Fibroblast of pulmonary artery (primary cell): ENCODE results near the gene C1orf198.
A peak's percentile ranks its signal among the peaks of the same experiment; 100 is the strongest.

Source experiments
- DNase-seq: peaks from one replicate; pipeline ENCODE4 v3.0.0-alpha.2; 2010; ENCODE audit warnings: low read depth
- H3K4me3 ChIP-seq: replicated peaks from 2 replicates; pipeline ENCODE4 v1.5.1; 2011; ENCODE audit warnings: low read depth, mild to moderate bottlenecking, control low read depth, low read length, moderate library complexity
- TF ChIP-seq, protein P1 (sequence below): IDR thresholded peaks from 2 replicates; pipeline ENCODE4 v1.5.1; 2011; ENCODE audit warnings: mild to moderate bottlenecking, control low read depth, low read length, inconsistent platforms; ENCODE audit errors: missing control alignments

C1orf198 gene

DNA sequence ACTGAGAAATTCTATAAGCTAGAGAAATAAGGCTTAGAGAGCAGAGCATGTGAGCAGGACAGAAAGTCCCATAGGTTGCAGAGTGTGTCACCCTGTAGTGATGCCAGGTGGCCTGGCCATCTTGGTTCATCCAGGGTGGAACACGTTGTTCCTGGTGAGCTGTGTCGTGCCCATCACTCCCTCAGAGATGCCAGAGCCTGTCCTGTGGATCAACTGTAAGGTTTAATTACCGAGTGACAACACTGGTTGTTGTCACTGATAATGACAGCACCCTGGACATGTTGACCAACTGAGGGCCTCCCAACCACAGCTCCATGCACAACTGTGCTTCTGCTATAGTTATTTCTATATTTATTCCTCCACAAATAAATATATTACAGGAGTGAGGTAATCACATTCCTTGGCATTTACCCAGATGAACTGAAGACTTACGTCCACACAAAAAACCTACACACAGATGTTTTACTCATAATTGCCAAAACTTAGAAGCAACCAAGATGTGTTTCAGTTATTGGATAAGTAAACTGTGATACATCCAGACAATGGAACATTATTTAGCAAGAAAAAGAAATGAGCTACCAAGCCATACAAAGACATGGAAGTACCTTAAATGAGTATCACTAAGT is 6.2 kb downstream of the C1orf198 start:
- H3K4me3 ChIP-seq = no peak overlapping the region
- peak; percentile 85 for DNase-seq
- TF ChIP-seq, protein P1, sequence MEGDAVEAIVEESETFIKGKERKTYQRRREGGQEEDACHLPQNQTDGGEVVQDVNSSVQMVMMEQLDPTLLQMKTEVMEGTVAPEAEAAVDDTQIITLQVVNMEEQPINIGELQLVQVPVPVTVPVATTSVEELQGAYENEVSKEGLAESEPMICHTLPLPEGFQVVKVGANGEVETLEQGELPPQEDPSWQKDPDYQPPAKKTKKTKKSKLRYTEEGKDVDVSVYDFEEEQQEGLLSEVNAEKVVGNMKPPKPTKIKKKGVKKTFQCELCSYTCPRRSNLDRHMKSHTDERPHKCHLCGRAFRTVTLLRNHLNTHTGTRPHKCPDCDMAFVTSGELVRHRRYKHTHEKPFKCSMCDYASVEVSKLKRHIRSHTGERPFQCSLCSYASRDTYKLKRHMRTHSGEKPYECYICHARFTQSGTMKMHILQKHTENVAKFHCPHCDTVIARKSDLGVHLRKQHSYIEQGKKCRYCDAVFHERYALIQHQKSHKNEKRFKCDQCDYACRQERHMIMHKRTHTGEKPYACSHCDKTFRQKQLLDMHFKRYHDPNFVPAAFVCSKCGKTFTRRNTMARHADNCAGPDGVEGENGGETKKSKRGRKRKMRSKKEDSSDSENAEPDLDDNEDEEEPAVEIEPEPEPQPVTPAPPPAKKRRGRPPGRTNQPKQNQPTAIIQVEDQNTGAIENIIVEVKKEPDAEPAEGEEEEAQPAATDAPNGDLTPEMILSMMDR = no peak

DNA sequence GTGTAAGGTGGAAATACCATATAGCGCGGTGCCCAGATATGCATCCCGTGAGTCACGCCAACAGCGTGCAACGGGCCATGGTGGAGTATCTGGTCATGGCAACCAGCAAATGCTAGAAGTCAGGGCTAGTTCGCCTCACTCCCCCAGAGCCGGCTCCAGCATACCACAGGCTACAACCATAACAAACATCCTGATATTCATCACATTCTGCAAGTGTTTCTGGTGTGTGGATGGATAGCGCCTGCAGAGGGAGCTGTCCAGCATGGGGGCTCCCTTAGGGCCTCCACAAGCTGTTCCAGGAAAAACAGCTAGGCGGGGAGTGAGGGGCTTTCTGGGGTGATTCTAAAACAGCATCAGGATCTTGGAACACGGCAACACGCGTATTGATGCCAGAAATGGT is 6.8 kb downstream of the C1orf198 start:
- TF ChIP-seq, protein P1 = peak; percentile 18
- no peak for DNase-seq
- no peak overlapping the region for H3K4me3 ChIP-seq

DNA sequence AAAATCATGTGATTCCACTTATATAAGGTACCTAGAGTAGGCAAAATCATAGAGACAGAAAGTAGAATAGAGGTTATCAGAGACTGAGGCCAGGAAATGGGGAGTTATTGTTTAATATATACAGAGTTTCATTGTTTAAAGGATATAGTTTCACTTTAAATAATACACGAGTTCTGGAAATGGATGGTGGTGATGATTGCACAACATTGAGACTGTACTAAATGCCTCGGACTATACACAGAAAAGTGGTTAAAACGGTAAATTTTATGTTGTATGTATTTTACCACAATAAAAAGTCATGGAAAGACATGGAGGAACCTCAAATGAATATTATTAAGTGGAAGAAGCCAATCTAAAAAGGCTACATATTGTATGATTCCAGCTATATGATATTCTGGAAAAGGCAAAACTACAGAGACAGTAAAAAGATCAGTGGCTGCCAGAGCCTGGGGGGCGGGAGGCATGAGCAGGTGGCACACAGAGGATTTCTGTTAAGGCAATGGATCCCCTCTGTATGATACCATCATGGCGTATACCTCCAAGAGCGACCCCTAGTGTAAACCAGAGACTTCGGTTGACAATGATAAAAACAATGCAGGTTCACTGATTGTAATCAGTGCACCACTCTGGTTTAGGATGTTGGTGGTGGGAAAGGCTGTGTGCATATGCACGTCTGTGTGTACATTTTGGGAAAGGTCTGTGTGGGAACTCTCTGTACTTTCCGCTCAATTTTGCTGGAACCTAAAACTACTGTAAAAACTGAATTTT is 7.5 kb downstream of the C1orf198 start:
- H3K4me3 ChIP-seq = no peak overlapping the region
- no peak for DNase-seq
- TF ChIP-seq, protein P1 = no peak

DNA sequence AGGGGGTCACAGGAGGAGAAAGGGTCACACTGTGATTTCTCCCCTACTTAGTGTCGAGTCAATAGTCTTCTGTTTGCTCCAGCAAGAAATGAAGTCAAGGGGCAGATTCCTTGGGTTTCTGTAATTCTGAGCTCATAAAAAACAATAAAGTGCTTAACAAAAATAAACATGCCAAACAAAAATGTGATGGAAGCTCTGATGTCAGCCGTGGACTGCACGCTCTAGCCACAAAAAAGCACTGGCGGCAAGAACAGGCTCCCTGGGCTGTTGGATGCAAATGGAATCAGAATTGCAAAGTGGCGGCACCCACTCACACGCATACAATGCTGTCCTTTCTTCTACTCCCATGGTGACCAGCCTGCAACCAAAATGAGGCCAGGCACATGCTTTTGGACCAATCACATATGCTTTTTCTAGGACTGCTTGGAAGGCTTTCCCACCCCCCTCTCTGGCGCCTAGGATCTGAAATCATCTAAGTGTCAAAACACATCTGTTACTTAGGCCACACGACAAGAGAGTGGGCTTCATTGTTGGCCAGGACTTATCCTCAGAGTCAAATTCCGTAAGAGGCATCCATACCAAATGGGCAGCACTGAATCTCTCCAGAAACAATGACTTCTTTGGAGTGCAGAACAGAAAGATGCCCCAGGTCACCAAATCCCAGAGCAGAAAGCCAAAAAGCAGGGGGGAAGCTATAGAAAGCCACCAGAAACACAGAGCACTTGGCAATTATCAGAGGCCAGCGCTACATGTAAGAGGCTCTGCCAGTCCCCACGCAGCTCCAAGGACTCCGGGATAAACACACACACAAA is 9.2 kb downstream of the C1orf198 start:
- peak; percentile 43 for DNase-seq
- no peak overlapping the region for H3K4me3 ChIP-seq
- TF ChIP-seq, protein P1 = no peak

DNA sequence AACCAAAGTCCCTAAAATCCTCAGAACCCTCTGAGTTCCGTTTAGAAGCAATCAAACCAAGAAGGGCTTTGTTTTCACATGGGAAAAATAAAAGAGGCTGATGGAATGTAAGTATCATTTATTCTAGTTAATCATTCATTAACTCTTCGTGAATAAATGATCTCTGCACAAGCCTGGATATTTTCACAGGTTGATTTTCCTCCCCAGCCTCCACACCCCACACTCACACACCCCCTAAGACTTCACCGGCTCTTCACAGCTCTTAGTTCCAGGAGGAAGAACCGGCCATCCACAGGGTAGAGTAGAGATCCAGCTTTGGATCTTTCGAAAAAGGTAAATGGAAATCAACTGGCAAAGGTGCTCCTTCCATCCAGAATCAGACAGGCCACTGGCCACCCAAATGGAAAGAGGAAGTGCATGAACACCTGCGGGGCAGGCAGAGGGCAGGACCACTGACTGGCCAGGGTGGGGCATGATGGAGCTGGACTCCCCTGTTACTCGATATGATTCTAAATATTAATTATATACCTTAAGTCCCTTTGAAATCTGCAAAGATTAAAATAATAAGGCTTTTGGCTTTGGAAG is 10.0 kb downstream of the C1orf198 start:
- DNase-seq = no peak
- H3K4me3 ChIP-seq = no peak overlapping the region
- TF ChIP-seq, protein P1 = no peak

DNA sequence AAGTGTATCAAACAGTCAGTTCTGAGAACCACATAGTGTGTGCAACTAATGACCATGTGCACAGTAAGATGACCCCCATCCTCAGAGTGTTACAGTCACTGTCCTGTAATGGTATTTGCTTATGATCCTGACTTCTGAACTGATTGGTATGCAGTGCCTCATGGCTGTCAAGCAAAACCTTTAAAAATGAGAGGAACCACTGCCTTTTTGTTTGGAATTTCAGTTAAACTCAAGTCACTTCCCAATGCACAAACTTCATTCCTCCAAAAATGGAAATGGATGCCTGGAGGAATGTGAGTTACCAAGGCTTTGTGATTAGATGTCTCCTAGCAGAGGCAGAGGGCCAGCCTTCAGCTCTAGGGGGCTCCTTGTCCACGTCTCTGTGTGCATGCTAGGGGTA is 10.5 kb downstream of the C1orf198 start:
- no peak for DNase-seq
- TF ChIP-seq, protein P1 = no peak
- no peak overlapping the region for H3K4me3 ChIP-seq
